IMR-90 (cell line): ENCODE data around the gene UPP2. TPM values are rescaled to one million over a fixed set of nuclear protein-coding genes. Genes with fewer than 3 reads are reported as not detected.

Experiments used
- ATAC-seq: fragments of 200-7000 bp; cut with Tn5 transposase; 2 replicates; pipeline ENCODE4 v1.9.1; 2020; ENCODE audit warnings: low read depth, mild to moderate bottlenecking, moderate library complexity
- BruUV-seq: library from RNA; stranded (reverse); fragments of 400-500 nt; replicated peaks from 2 replicates; lab custom pipeline; 2021; lab: Mats Ljungman, UMichigan
- CTCF ChIA-PET: fragments of 300-600 bp; formaldehyde crosslinking; extraction: SDS; loops from one replicate; lab custom pipeline; 2021; ENCODE audit warnings: antibody characterized with exemption; lab: Yijun Ruan, JAX
- POLR2A ChIA-PET: fragments of 300-600 bp; sonication (Branson Sonifier 250); formaldehyde crosslinking; loops from one replicate; lab custom pipeline; 2022; ENCODE audit warnings: antibody characterized with exemption; ENCODE audit not compliant: unreplicated experiment; lab: Charles Lee
- DNase-seq: peaks from one replicate; pipeline ENCODE4 v3.0.0; 2013
- H2AFZ ChIP-seq: replicated peaks from 2 replicates; pipeline ENCODE3; 2013; ENCODE audit warnings: low read length, mild to moderate bottlenecking; ENCODE audit not compliant: poor library complexity
- H2AK5ac ChIP-seq: 2 replicates; pipeline ENCODE4 v1.6.1; 2013; ENCODE audit warnings: low read depth, low read length, inconsistent platforms
- H2AK9ac ChIP-seq: replicated peaks from 2 replicates; pipeline ENCODE3; 2013; ENCODE audit warnings: mild to moderate bottlenecking, low read depth, low read length, moderate library complexity; ENCODE audit not compliant: poor library complexity
- H2BK120ac ChIP-seq: 2 replicates; pipeline ENCODE4 v1.6.1; 2013; ENCODE audit warnings: low read depth, low read length, inconsistent platforms
- H2BK15ac ChIP-seq: 3 replicates; pipeline ENCODE4 v1.6.1; 2013; ENCODE audit warnings: low read depth, low read length, inconsistent platforms
- H2BK20ac ChIP-seq: 2 replicates; pipeline ENCODE4 v1.6.1; 2013; ENCODE audit warnings: low read depth, mild to moderate bottlenecking, inconsistent platforms, low read length, moderate library complexity
- H2BK5ac ChIP-seq: 2 replicates; pipeline ENCODE4 v1.6.1; 2013; ENCODE audit warnings: mild to moderate bottlenecking, low read depth, low read length, inconsistent platforms; ENCODE audit not compliant: poor library complexity, severe bottlenecking
- H3K14ac ChIP-seq: replicated peaks from 2 replicates; pipeline ENCODE4 v1.6.1; 2013; ENCODE audit warnings: low read depth, low read length, inconsistent platforms
- H3K18ac ChIP-seq: 2 replicates; pipeline ENCODE4 v1.6.1; 2013; ENCODE audit warnings: low read depth, low read length, control low read depth
- H3K23ac ChIP-seq: 2 replicates; pipeline ENCODE4 v1.6.1; 2013; ENCODE audit warnings: low read depth, low read length, inconsistent platforms
- H3K27ac ChIP-seq: 2 replicates; pipeline ENCODE4 v1.5.1; 2013; ENCODE audit warnings: mild to moderate bottlenecking, control low read depth, low read length; ENCODE audit not compliant: insufficient read depth
- H3K27me3 ChIP-seq: 2 replicates; pipeline ENCODE4 v1.6.1; 2013; ENCODE audit warnings: low read length; ENCODE audit not compliant: control insufficient read depth, insufficient read depth
- H3K36me3 ChIP-seq: 2 replicates; pipeline ENCODE4 v1.6.1; 2013; ENCODE audit warnings: low read length, mixed read lengths; ENCODE audit not compliant: control insufficient read depth, insufficient read depth
- H3K4ac ChIP-seq: 2 replicates; pipeline ENCODE4 v1.6.1; 2013; ENCODE audit warnings: low read depth, low read length, inconsistent platforms
- H3K4me1 ChIP-seq: 2 replicates; pipeline ENCODE4 v1.6.1; 2013; ENCODE audit warnings: low read length, mixed read lengths; ENCODE audit not compliant: control insufficient read depth, insufficient read depth
- H3K4me2 ChIP-seq: 2 replicates; pipeline ENCODE4 v1.6.1; 2013; ENCODE audit warnings: low read depth, mild to moderate bottlenecking, control low read depth, low read length, moderate library complexity
- H3K4me3 ChIP-seq: 2 replicates; pipeline ENCODE4 v1.5.1; 2013; ENCODE audit warnings: low read depth, mild to moderate bottlenecking, control low read depth, low read length, moderate library complexity; ENCODE audit not compliant: insufficient read depth
- H3K56ac ChIP-seq: 2 replicates; pipeline ENCODE4 v1.6.1; 2013; ENCODE audit warnings: low read length, inconsistent platforms; ENCODE audit not compliant: insufficient read depth; ENCODE audit errors: extremely low read depth
- H3K79me1 ChIP-seq, 2 experiments: 2 replicates each; pipeline ENCODE4 v1.6.1; 2013; ENCODE audit warnings: low read length in 2 of 2, inconsistent platforms in 1 of 2, low read depth in 1 of 2
- H3K9ac ChIP-seq: 2 replicates; pipeline ENCODE4 v1.6.1; 2013; ENCODE audit warnings: low read depth, low read length, control low read depth
- H3K9me1 ChIP-seq: 2 replicates; pipeline ENCODE4 v1.6.1; 2013; ENCODE audit warnings: low read length, inconsistent platforms; ENCODE audit not compliant: insufficient read depth
- H3K9me3 ChIP-seq: 2 replicates; pipeline ENCODE4 v1.6.1; 2013; ENCODE audit warnings: low read length; ENCODE audit not compliant: control insufficient read depth, insufficient read depth
- H4K20me1 ChIP-seq: 2 replicates; pipeline ENCODE4 v1.6.1; 2013; ENCODE audit warnings: low read length, inconsistent platforms; ENCODE audit not compliant: insufficient read depth
- H4K5ac ChIP-seq: 2 replicates; pipeline ENCODE4 v1.6.1; 2013; ENCODE audit warnings: mild to moderate bottlenecking, low read depth, low read length, control low read depth
- H4K8ac ChIP-seq, 2 experiments: 2 replicates each; pipeline ENCODE4 v1.6.1; 2013; ENCODE audit warnings: low read depth in 2 of 2, low read length in 2 of 2, control low read depth in 1 of 2, inconsistent platforms in 1 of 2
- H4K91ac ChIP-seq: 2 replicates; pipeline ENCODE4 v1.6.1; 2013; ENCODE audit warnings: low read depth, low read length, inconsistent platforms; ENCODE audit not compliant: insufficient read depth
- CHD1 ChIP-seq: IDR thresholded peaks from 2 replicates; pipeline ENCODE4 v1.6.1; 2012; ENCODE audit warnings: low read depth, low read length, improper control_type of control experiment
- CTCF ChIP-seq: conservative IDR thresholded peaks from 2 replicates; pipeline ENCODE4 v1.5.1; 2012; ENCODE audit warnings: mild to moderate bottlenecking, low read depth, low read length, improper control_type of control experiment
- ELK1 ChIP-seq: fragments of 150-350 bp; IDR thresholded peaks from 2 replicates; pipeline ENCODE4 v1.6.1; 2016; ENCODE audit warnings: low read depth, mild to moderate bottlenecking, low read length, moderate library complexity, borderline replicate concordance
- MAFK ChIP-seq: IDR thresholded peaks from 2 replicates; pipeline ENCODE4 v1.6.1; 2012; ENCODE audit warnings: low read depth, low read length, improper control_type of control experiment
- NFE2L2 ChIP-seq: fragments of 150-350 bp; IDR thresholded peaks from 2 replicates; pipeline ENCODE4 v1.6.1; 2016; ENCODE audit warnings: low read depth, mild to moderate bottlenecking, low read length
- POLR2A ChIP-seq: IDR thresholded peaks from 2 replicates; pipeline ENCODE4 v1.6.1; 2012; ENCODE audit warnings: mild to moderate bottlenecking, low read depth, low read length
- RCOR1 ChIP-seq: IDR thresholded peaks from 2 replicates; pipeline ENCODE4 v1.6.1; 2012; ENCODE audit warnings: mild to moderate bottlenecking, low read length, improper control_type of control experiment; ENCODE audit not compliant: insufficient replicate concordance
- SMC3 ChIP-seq: fragments of 150-350 bp; IDR thresholded peaks from 2 replicates; pipeline ENCODE4 v1.6.1; 2016; ENCODE audit warnings: low read depth, mild to moderate bottlenecking, antibody characterized with exemption, low read length, moderate library complexity
- WGBS, 2 experiments: methylation state at CpG; one replicate each; pipeline versions ENCODE4 v1.1.5 to v1.1.7; 2013; ENCODE audit warnings: missing lambda C conversion rate in 2 of 2; ENCODE audit not compliant: insufficient read length in 1 of 2; ENCODE audit errors: extremely low coverage in 2 of 2; 5-methylcytosine and 5-hydroxymethylcytosine counted together
- dilution Hi-C: fragments of 300-500 bp; cut with HindIII; formaldehyde crosslinking; loops from one replicate; pipeline ENCODE4 v1.14.3; 2018; ENCODE audit warnings: low sequenced_read_pairs; ENCODE audit not compliant: unreplicated experiment
- in situ Hi-C: fragments of 300-500 bp; cut with MboI; formaldehyde crosslinking; loops from 3 replicates; pipeline ENCODE4 v1.14.3; 2019; ENCODE audit warnings: low sequenced_read_pairs, inconsistent platforms, mixed read lengths
- intact Hi-C: fragments of 100-400 bp; cut with micrococcal nuclease; formaldehyde crosslinking; loops from 2 replicates; pipeline ENCODE4 v1.10.0; 2022
- polyA plus RNA-seq, 3 experiments: library from polyadenylated mRNA; depleted of rRNA; stranded (reverse); fragments of >200 nt; gene quantifications; 2 replicates each; pipeline ENCODE4 v1.2.3, GENCODE V29; 2012; ENCODE audit warnings: low replicate concordance in 1 of 3
- total RNA-seq: library from RNA; depleted of rRNA; stranded (reverse); fragments of >200 nt; gene quantifications from 2 replicates; pipeline ENCODE4 v1.2.3, GENCODE V29; 2012

The UPP2 gene
- total and polyA plus RNA-seq, 2 of the 4 experiments (the other 2 are of a cell fraction): not detected

GRCh38 chr2:158138255-158138654, 36.6 kb downstream of the UPP2 start:
- Histone ChIP-seq H3K27ac (no peak overlapping the region), H3K36me3 (no peaks in the 10 kb centered on the region), H2BK15ac (no peak overlapping the region), H4K8ac (no peak overlapping the region), H2BK5ac (no peak overlapping the region), H3K56ac (no peak overlapping the region), H2AK5ac (no peak overlapping the region), H2BK20ac (no peak overlapping the region), H2AFZ (no peak overlapping the region), H3K14ac (no peak overlapping the region), H3K9me3 (no peaks in the 10 kb centered on the region), H3K79me1 (no peaks in the 10 kb centered on the region), H4K5ac (no peak overlapping the region), H3K4me2 (no peak overlapping the region), H3K27me3 (no peaks in the 10 kb centered on the region), H2AK9ac (no peak overlapping the region), H4K20me1 (no peaks in the 10 kb centered on the region), H3K4me3 (no peak overlapping the region), H4K91ac (no peak overlapping the region), H2BK120ac (no peak overlapping the region), H3K4ac (no peak overlapping the region), H3K9me1 (no peaks in the 10 kb centered on the region), H3K23ac (no peak overlapping the region), H3K4me1 (no peaks in the 10 kb centered on the region), H3K18ac (no peak overlapping the region), H3K9ac (no peak overlapping the region)
- no peak for TF ChIP-seq CTCF
- TF ChIP-seq CHD1: no peak
- no peak for TF ChIP-seq SMC3
- no peak for TF ChIP-seq NFE2L2
- no peak for TF ChIP-seq MAFK
- no peak for TF ChIP-seq RCOR1
- TF ChIP-seq ELK1: no peak
- TF ChIP-seq POLR2A: no peak
- in situ Hi-C loops (no loop called here), intact Hi-C loops (no loop called here), dilution Hi-C loops (no loop called here)
- no TSS peak for BruUV-seq
- no peak for DNase-seq
- WGBS, 2 experiments: 92% methylated on average over 2 of the region's 5 CpGs; no CpG with 5 or more reads in 1 of the 2 experiments
- ChIA-PET CTCF (no interaction called here), POLR2A (no interaction called here)
- ATAC-seq: no peak
